K562 (cell line): ENCODE results near the gene CMTM1. TPM values are rescaled to one million over a fixed set of nuclear protein-coding genes. Genes with fewer than 3 reads are reported as not detected.

Experiments used
- ATAC-seq: fragments of 200-7000 bp; cut with Tn5 transposase; 3 replicates; pipeline ENCODE4 v1.9.1; 2020; ENCODE audit warnings: moderate library complexity
- BruUV-seq: library from RNA; stranded (reverse); fragments of 400-500 nt; replicated peaks from 2 replicates; lab custom pipeline; 2021; lab: Mats Ljungman, UMichigan
- CTCF ChIA-PET: fragments of 300-600 bp; formaldehyde crosslinking; extraction: SDS; loops from one replicate; lab custom pipeline; 2021; ENCODE audit warnings: low intra/inter-chr PET ratio; lab: Yijun Ruan, JAX
- POLR2A ChIA-PET: fragments of 300-600, 350-650 bp; sonication (Branson Sonifier 250); formaldehyde crosslinking; extraction: SDS; loops from one replicate; lab custom pipeline; 2021; ENCODE audit warnings: antibody characterized with exemption, inconsistent platforms; lab: Yijun Ruan, JAX
- DNase-seq, 4 experiments: peaks; one replicate each; pipeline versions ENCODE4 v3.0.0 to v3.0.0-alpha.2; 2011 to 2018; ENCODE audit warnings: low spot score in 3 of 4, mixed read lengths in 3 of 4; ENCODE audit errors: extremely low read depth in 1 of 4
- FAIRE-seq: peaks from 2 replicates; lab custom pipeline; 2011; peaks lifted over from hg19 to GRCh38; lab: Jason Lieb, UNC
- H2AFZ ChIP-seq: 2 replicates; pipeline ENCODE4 v1.6.0; 2011; ENCODE audit warnings: low read depth, low read length, control low read depth, inconsistent platforms
- H3K27ac ChIP-seq: fragments of 200-600 bp; 3 replicates; pipeline ENCODE4 v1.8.0; 2011; ENCODE audit warnings: low read depth, mild to moderate bottlenecking, control low read depth, inconsistent platforms, low read length, moderate library complexity, mixed read lengths; ENCODE audit errors: extremely low read depth
- H3K27me3 ChIP-seq, 2 experiments: fragments of 300-600 bp in 1 of 2; 2 replicates in 1 of 2; 3 replicates in 1 of 2; pipeline versions ENCODE4 v1.6.0 to v1.8.0; 2011; ENCODE audit warnings: inconsistent platforms in 2 of 2, low read length in 2 of 2, mild to moderate bottlenecking in 1 of 2, mixed read lengths in 1 of 2, moderate library complexity in 1 of 2; ENCODE audit not compliant: control insufficient read depth in 2 of 2, insufficient read depth in 2 of 2
- H3K36me3 ChIP-seq: fragments of 300-600 bp; 3 replicates; pipeline ENCODE4 v1.8.0; 2011; ENCODE audit warnings: mild to moderate bottlenecking, low read length, inconsistent platforms; ENCODE audit not compliant: control insufficient read depth, insufficient read depth
- H3K4me1 ChIP-seq, 2 experiments: fragments of 200-600 bp in 1 of 2; replicated peaks in 1 of 2; 2 replicates in 1 of 2; 3 replicates in 1 of 2; pipeline versions ENCODE4 v1.5.1 to v1.8.0; 2011; ENCODE audit warnings: inconsistent platforms in 2 of 2, low read length in 2 of 2, mild to moderate bottlenecking in 1 of 2, mixed read lengths in 1 of 2, moderate library complexity in 1 of 2; ENCODE audit not compliant: control insufficient read depth in 2 of 2, insufficient read depth in 2 of 2
- H3K4me2 ChIP-seq: 2 replicates; pipeline ENCODE4 v1.6.1; 2011; ENCODE audit warnings: low read length, control low read depth, inconsistent platforms, mixed read lengths; ENCODE audit not compliant: insufficient read depth
- H3K4me3 ChIP-seq: fragments of 200-600 bp; sonication (generic), shearing (Covaris generic); 2 replicates; pipeline ENCODE4 v1.5.1; 2016; ENCODE audit warnings: control low read depth, inconsistent platforms
- H3K79me2 ChIP-seq: fragments of 200-600 bp; 3 replicates; pipeline ENCODE4 v1.8.0; 2011; ENCODE audit warnings: low read length, inconsistent platforms; ENCODE audit not compliant: control insufficient read depth, insufficient read depth
- H3K9ac ChIP-seq, 2 experiments: 2 replicates each; pipeline versions ENCODE4 v1.6.0 to v1.6.1; 2011; ENCODE audit warnings: low read depth in 2 of 2, low read length in 2 of 2, control low read depth in 1 of 2, inconsistent platforms in 1 of 2, mild to moderate bottlenecking in 1 of 2, mixed read lengths in 1 of 2; ENCODE audit not compliant: insufficient read depth in 1 of 2
- H3K9me1 ChIP-seq: one replicate; pipeline ENCODE4 v1.6.0; 2011; ENCODE audit warnings: inconsistent platforms, mild to moderate bottlenecking, low read length, moderate library complexity; ENCODE audit not compliant: control insufficient read depth, insufficient read depth
- H3K9me3 ChIP-seq: replicated peaks from 2 replicates; pipeline ENCODE4 v1.5.1; 2011; ENCODE audit warnings: low read depth, low read length, inconsistent platforms; ENCODE audit not compliant: control insufficient read depth, insufficient read depth
- H4K20me1 ChIP-seq: replicated peaks from 2 replicates; pipeline ENCODE4 v1.6.1; 2011; ENCODE audit warnings: low read length, inconsistent platforms, mixed read lengths; ENCODE audit not compliant: control insufficient read depth, insufficient read depth
- NFIC ChIP-seq: fragments of 450-650 bp; IDR thresholded peaks from 2 replicates; pipeline ENCODE4 v1.6.1; 2017; ENCODE audit warnings: mild to moderate bottlenecking, inconsistent platforms
- ZNF124 ChIP-seq: sonication (generic); formaldehyde crosslinking; IDR thresholded peaks from 2 replicates; pipeline ENCODE4 v1.8.1; 2022; ENCODE audit warnings: missing genetic modification reagents
- whole genome bisulfite sequencing: fragments of 100-300 bp; shearing (Covaris generic); methylation state at CpG from one replicate; pipeline ENCODE4 v1.1.6; 2016; ENCODE audit warnings: low coverage, mixed read lengths; ENCODE audit not compliant: insufficient coverage; ENCODE audit errors: missing lambda C conversion rate; 5-methylcytosine and 5-hydroxymethylcytosine counted together
- in situ Hi-C: fragments of 300-500 bp; cut with MboI; formaldehyde crosslinking; loops from 4 replicates; pipeline ENCODE4 v1.15.0; 2018; ENCODE audit warnings: inconsistent platforms, mixed read lengths
- intact Hi-C: fragments of 100-400 bp; cut with micrococcal nuclease; formaldehyde crosslinking; loops from 2 replicates; pipeline ENCODE4 v1.14.2; 2022
- polyA plus RNA-seq, 8 experiments: library from polyadenylated mRNA; depleted of rRNA in 4 of 8; stranded (reverse) in 5 of 8; unstranded in 3 of 8; fragments of >200 nt; fragmentation: Nextera tagmentation in 2 of 8; fragmentation: Illumina TruSeq in 1 of 8; extraction: Ambion mirVana in 2 of 8; extraction: Trizol in 1 of 8; gene quantifications; 2 replicates each; pipeline versions ENCODE4 v1.2.1 to v1.2.3, GENCODE V29; 2011 to 2014; ENCODE audit warnings: inconsistent platforms in 1 of 8, missing spikeins in 1 of 8
- total RNA-seq, 7 experiments: library from RNA; depleted of rRNA in 6 of 7; stranded (reverse); fragments of >200 nt in 6 of 7; fragmentation: Illumina TruSeq in 2 of 7; extraction: Trizol in 2 of 7; gene quantifications; 2 replicates each; pipeline versions ENCODE4 v1.2.1 to v1.2.3, GENCODE V29; 2011 to 2021; ENCODE audit warnings: low replicate concordance in 1 of 7
- TF ChIP-seq, protein P1 (sequence below): sonication (generic); formaldehyde crosslinking; IDR thresholded peaks from 2 replicates; pipeline ENCODE4 v1.8.1; 2022; ENCODE audit warnings: missing genetic modification reagents

The CMTM1 gene
- total and polyA plus RNA-seq, 9 of the 15 experiments (the other 6 are each of a cell fraction or from before 2014, with no cell fraction given): 0.25 to 2.6 (median 1.1) TPM; not detected in 2

DNA sequence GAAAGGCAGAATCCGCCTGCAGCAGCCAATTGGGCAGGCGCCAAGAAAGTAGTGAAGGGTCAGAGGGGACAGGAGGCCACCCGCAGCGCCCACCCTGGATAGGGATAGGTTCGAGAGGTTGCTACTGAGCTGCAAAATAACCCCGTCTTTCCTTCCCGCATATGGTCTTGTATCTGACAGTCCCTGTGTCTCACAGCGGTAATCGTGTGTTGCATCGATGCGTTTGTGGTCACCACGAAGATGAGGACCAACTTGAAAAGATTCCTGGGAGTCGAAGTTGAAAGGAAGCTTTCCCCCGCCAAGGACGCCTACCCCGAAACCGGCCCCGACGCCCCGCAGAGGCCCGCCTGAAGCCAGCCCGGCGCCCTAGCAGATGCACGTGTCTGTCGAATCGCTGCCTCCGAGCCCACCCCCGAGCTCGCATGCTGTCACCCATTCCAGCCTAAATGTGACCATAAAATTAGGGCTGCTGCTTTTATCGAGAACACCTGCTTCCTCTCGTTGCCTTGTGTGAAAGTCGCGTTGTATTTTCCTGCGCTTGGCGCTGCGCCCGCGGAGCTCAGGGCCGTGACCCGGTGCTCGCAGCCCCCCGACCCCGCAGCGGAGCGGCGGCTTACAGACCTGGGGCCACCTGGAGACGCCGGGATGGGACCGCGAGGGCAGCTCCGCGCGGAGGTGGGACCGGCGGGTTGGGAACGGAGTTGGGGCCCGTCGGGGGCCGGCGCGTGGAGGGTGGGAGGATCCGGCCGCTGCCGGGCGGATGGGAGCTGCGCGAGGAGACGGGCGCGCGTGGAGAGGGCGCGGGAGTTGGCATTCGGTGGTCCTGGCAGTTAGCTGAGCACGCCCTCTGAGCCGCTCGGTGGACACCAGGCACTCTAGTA lies 12.7 kb downstream of the CMTM1 start, which contains the start of gene CMTM2:
Gene CMTM2 (plus strand): TSS at position 813 of the 881 bp plus-strand sequence. CDS start 145 bp downstream, outside the sequence.
- DNase-seq: no peak
- Histone ChIP-seq H3K9me3 (no peaks in the 10 kb centered on the region), H3K36me3 (no peaks in the 10 kb centered on the region), H3K4me3 (no peak within 1 kb of the TSS), H3K9me1 (no peaks in the 10 kb centered on the region), H3K9ac (no peak within 1 kb of the TSS), H3K79me2 (no peaks in the 10 kb centered on the region), H3K27me3 (peaks cover 4 to 16% of the 10 kb centered on the region in 2 experiments; a peak in 4 of 5 replicates), H3K4me1 (peaks cover 7 to 9% of the 10 kb centered on the region in 2 experiments), H4K20me1 (no peaks in the 10 kb centered on the region), H3K4me2 (no peak within 1 kb of the TSS), H2AFZ (no peak within 1 kb of the TSS), H3K27ac (no peak within 1 kb of the TSS)
- in situ Hi-C loops (no loop called here), intact Hi-C loops (no loop called here)
- BruUV-seq: no TSS peak
- CTCF ChIA-PET: no interaction called here
- FAIRE-seq: no peak
- 51% methylated on average over 52 of the region's 77 CpGs for WGBS
- POLR2A ChIA-PET: interaction anchor here (1.4 kb wide), 1 partner anchor 9 kb away, joined by 4 read pairs; no protein-coding TSS in a partner anchor
- no peak for ATAC-seq
- TF ChIP-seq ZNF124 (CRISPR knock-in tag): no peak
- TF ChIP-seq, protein P1, sequence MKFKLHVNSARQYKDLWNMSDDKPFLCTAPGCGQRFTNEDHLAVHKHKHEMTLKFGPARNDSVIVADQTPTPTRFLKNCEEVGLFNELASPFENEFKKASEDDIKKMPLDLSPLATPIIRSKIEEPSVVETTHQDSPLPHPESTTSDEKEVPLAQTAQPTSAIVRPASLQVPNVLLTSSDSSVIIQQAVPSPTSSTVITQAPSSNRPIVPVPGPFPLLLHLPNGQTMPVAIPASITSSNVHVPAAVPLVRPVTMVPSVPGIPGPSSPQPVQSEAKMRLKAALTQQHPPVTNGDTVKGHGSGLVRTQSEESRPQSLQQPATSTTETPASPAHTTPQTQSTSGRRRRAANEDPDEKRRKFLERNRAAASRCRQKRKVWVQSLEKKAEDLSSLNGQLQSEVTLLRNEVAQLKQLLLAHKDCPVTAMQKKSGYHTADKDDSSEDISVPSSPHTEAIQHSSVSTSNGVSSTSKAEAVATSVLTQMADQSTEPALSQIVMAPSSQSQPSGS (CRISPR knock-in tag): no peak
- peak; percentile 18; the same call in 1 of the 2 replicates for TF ChIP-seq NFIC
